GM12878 (cell line): ENCODE data around the gene MROH7. TPM values are rescaled to one million over a fixed set of nuclear protein-coding genes. Genes with fewer than 3 reads are reported as not detected.

Source experiments
- ATAC-seq: fragments of 200-7000 bp; cut with Tn5 transposase; 3 replicates; pipeline ENCODE4 v1.9.1; 2020; ENCODE audit warnings: mild to moderate bottlenecking, moderate library complexity
- BruUV-seq: library from RNA; stranded (reverse); fragments of 400-500 nt; replicated peaks from 2 replicates; lab custom pipeline; 2021; lab: Mats Ljungman, UMichigan
- CTCF ChIA-PET: fragments of 300-600 bp; sonication (Branson Sonifier 250); formaldehyde crosslinking; extraction: SDS; loops from one replicate; lab custom pipeline; 2021; ENCODE audit warnings: inconsistent platforms; lab: Yijun Ruan, JAX
- POLR2A ChIA-PET: fragments of 350-600 bp; formaldehyde crosslinking; extraction: SDS; loops from one replicate; lab custom pipeline; 2021; ENCODE audit warnings: inconsistent platforms; lab: Charles Lee
- RAD21 ChIA-PET: fragments of 300-600 bp; sonication (Branson Sonifier 250); formaldehyde crosslinking; loops from one replicate; lab custom pipeline; 2023; ENCODE audit warnings: antibody characterized with exemption; ENCODE audit not compliant: unreplicated experiment; lab: Charles Lee
- SMC1A ChIA-PET: fragments of 300-600 bp; sonication (Branson Sonifier 250); formaldehyde crosslinking; loops from one replicate; lab custom pipeline; 2023; ENCODE audit not compliant: unreplicated experiment, uncharacterized antibody; lab: Charles Lee
- DNase-seq: peaks from one replicate; pipeline ENCODE4 v3.0.0-alpha.2; 2011; ENCODE audit warnings: low read depth, low spot score
- FAIRE-seq: peaks from 3 replicates; lab custom pipeline; 2011; peaks lifted over from hg19 to GRCh38; lab: Jason Lieb, UNC
- H2AFZ ChIP-seq: 2 replicates; pipeline ENCODE4 v1.6.0; 2011; ENCODE audit warnings: low read depth, low read length, control low read depth; ENCODE audit not compliant: control insufficient read depth
- H3K27ac ChIP-seq: 2 replicates; pipeline ENCODE4 v1.5.1; 2011; ENCODE audit warnings: control low read depth; ENCODE audit not compliant: control insufficient read depth, insufficient read depth
- H3K27me3 ChIP-seq, 2 experiments: replicated peaks in 1 of 2; 2 replicates each; pipeline versions ENCODE4 v1.6.0 to v1.6.1; 2011; ENCODE audit warnings: low read length in 1 of 2; ENCODE audit not compliant: control insufficient read depth in 2 of 2, insufficient read depth in 2 of 2
- H3K36me3 ChIP-seq, 2 experiments: 2 replicates each; pipeline ENCODE4 v1.5.1; 2011; ENCODE audit warnings: low read length in 1 of 2; ENCODE audit not compliant: control insufficient read depth in 2 of 2, insufficient read depth in 2 of 2
- H3K4me1 ChIP-seq: 2 replicates; pipeline ENCODE4 v1.6.1; 2011; ENCODE audit warnings: mild to moderate bottlenecking, low read length, moderate library complexity, mixed read lengths; ENCODE audit not compliant: control insufficient read depth, insufficient read depth
- H3K4me2 ChIP-seq: 2 replicates; pipeline ENCODE4 v1.6.0; 2011; ENCODE audit warnings: control low read depth; ENCODE audit not compliant: control insufficient read depth, insufficient read depth
- H3K4me3 ChIP-seq: fragments of 200-600 bp; sonication (generic); 2 replicates; pipeline ENCODE4 v1.5.1; 2016
- H3K79me2 ChIP-seq: 2 replicates; pipeline ENCODE4 v1.6.0; 2011; ENCODE audit warnings: low read length; ENCODE audit not compliant: control insufficient read depth, insufficient read depth
- H3K9ac ChIP-seq: 2 replicates; pipeline ENCODE4 v1.8.0; 2011; ENCODE audit warnings: low read length, control low read depth, mixed read lengths; ENCODE audit not compliant: control insufficient read depth, insufficient read depth
- H3K9me3 ChIP-seq: replicated peaks from 3 replicates; pipeline ENCODE4 v1.5.1; 2011; ENCODE audit warnings: mild to moderate bottlenecking, low read length; ENCODE audit not compliant: control insufficient read depth, insufficient read depth
- H4K20me1 ChIP-seq: 2 replicates; pipeline ENCODE4 v1.6.0; 2011; ENCODE audit not compliant: control insufficient read depth, insufficient read depth
- CREB1 ChIP-seq: IDR thresholded peaks from 2 replicates; pipeline ENCODE4 v1.6.1; 2012; ENCODE audit warnings: low read depth, mild to moderate bottlenecking, inconsistent platforms
- FOS ChIP-seq: IDR thresholded peaks from 3 replicates; pipeline ENCODE4 v1.6.1; 2011; ENCODE audit warnings: borderline replicate concordance; ENCODE audit not compliant: insufficient read length; ENCODE audit errors: extremely low read depth
- FOXK2 ChIP-seq: fragments of 450-650 bp; IDR thresholded peaks from 2 replicates; pipeline ENCODE4 v1.6.1; 2017; ENCODE audit warnings: mild to moderate bottlenecking, moderate library complexity
- PKNOX1 ChIP-seq: fragments of 450-650 bp; IDR thresholded peaks from 2 replicates; pipeline ENCODE4 v1.6.1; 2016; ENCODE audit warnings: mild to moderate bottlenecking
- SUPT20H ChIP-seq: IDR thresholded peaks from 2 replicates; pipeline ENCODE4 v1.6.1; 2011; ENCODE audit warnings: low read depth, mild to moderate bottlenecking, low read length, moderate library complexity, borderline replicate concordance; ENCODE audit not compliant: control insufficient read depth
- YY1 ChIP-seq: IDR thresholded peaks from 2 replicates; pipeline ENCODE4 v1.6.1; 2011; ENCODE audit warnings: low read depth, mild to moderate bottlenecking, low read length
- WGBS: methylation state at CpG from one replicate; pipeline ENCODE4 v1.1.6; 2016; ENCODE audit warnings: low lambda C conversion rate; ENCODE audit not compliant: insufficient replicate concordance, insufficient coverage; ENCODE audit errors: missing lambda C conversion rate; 5-methylcytosine and 5-hydroxymethylcytosine counted together
- in situ Hi-C: fragments of 300-500 bp; cut with MboI; formaldehyde crosslinking; loops from 9 replicates; pipeline ENCODE4 v1.14.3; 2018; ENCODE audit warnings: mixed read lengths
- intact Hi-C: fragments of 100-400 bp; cut with micrococcal nuclease; formaldehyde crosslinking; loops from one replicate; pipeline ENCODE4 v1.14.2; 2022; ENCODE audit not compliant: unreplicated experiment
- polyA plus RNA-seq, 11 experiments: library from polyadenylated mRNA; depleted of rRNA in 4 of 11; unstranded in 6 of 11; stranded (reverse) in 5 of 11; fragments of >200 nt; fragmentation: Nextera tagmentation in 4 of 11; fragmentation: Illumina TruSeq in 1 of 11; extraction: Ambion mirVana in 4 of 11; extraction: Trizol in 1 of 11; gene quantifications; 1 replicate in 1 of 11; 2 replicates in 10 of 11; pipeline versions ENCODE4 v1.2.1 to v1.2.3, GENCODE V29; 2011 to 2016; ENCODE audit warnings: inconsistent platforms in 2 of 11, missing spikeins in 2 of 11, low read depth in 1 of 11
- total RNA-seq, 4 experiments: library from RNA; depleted of rRNA in 3 of 4; stranded (reverse); fragments of >200 nt in 3 of 4; fragmentation: Illumina TruSeq in 1 of 4; extraction: Trizol in 1 of 4; gene quantifications; 2 replicates each; pipeline versions ENCODE4 v1.2.1 to v1.2.3, GENCODE V29; 2013 to 2021

MROH7 gene
- total and polyA plus RNA-seq, 10 of the 15 experiments (the other 5 are each of a cell fraction or from before 2014, with no cell fraction given): 0.11 TPM; not detected in 9

DNA sequence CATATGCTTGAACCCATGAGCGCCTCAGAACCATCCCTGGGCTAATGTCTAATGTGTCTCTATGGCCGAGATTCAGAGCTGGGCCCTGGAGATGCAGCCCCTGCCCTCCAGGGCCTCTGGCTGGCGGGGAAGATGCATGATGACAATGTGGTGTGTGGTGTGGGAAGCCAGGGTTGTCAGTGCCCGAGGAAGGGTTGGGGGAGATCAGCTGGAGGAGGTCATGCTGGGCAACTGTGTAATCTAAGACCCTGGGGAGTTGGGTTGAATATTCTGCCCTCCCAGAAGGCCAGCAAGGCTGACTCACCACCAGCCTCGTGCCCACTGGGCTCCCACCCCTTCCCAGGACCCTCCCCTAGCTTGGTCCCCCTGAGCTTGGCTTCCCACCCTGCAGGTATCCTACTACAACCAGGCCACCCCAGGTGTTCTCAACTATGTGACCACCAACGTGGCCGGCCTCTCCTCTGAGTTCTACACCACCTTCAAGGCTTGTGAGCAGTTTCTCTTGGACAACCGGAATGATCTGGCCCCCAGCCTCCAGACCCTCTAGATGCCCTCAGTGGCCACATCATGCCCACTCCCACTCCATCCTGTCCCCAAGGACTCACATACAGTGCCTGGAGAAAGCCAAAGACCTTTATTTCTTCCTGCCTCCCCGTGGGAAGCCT, 32.9 kb upstream of the MROH7 start:
- SMC1A ChIA-PET: no interaction called here
- in situ Hi-C loops: no loop called here

More for the DNA sequence above, 32.9 kb upstream of the MROH7 start:
- DNase-seq (no peak), ATAC-seq (no peak), FAIRE-seq (no peak)
- no peak for TF ChIP-seq YY1
- no peak for TF ChIP-seq SUPT20H
- no peak for TF ChIP-seq FOS
- TF ChIP-seq PKNOX1: no peak
- TF ChIP-seq CREB1: no peak
- TF ChIP-seq FOXK2: no peak
- 31% methylated on average over 9 of the region's 9 CpGs for WGBS
- peaks cover under 1% of the 10 kb centered on the region; the same call in 1 of the 2 replicates for H3K4me1 ChIP-seq
- no peak overlapping the region for H3K4me3 ChIP-seq
- no peaks in the 10 kb centered on the region for H4K20me1 ChIP-seq
- ChIA-PET CTCF (no interaction called here), RAD21 (no interaction called here), POLR2A (no interaction called here)
- no TSS peak for BruUV-seq
- H3K27ac ChIP-seq: no peak overlapping the region
- H3K4me2 ChIP-seq: no peak overlapping the region
- no peak overlapping the region for H3K9ac ChIP-seq
- no peaks in the 10 kb centered on the region for H3K27me3 ChIP-seq
- H3K36me3 ChIP-seq: no peaks in the 10 kb centered on the region
- no peaks in the 10 kb centered on the region for H3K9me3 ChIP-seq
- intact Hi-C loops: no loop called here
- no peak overlapping the region for H2AFZ ChIP-seq
- no peaks in the 10 kb centered on the region for H3K79me2 ChIP-seq
